PC-9 (cell line): ENCODE data around the gene CENPP. TPM values are rescaled to one million over a fixed set of nuclear protein-coding genes. Genes with fewer than 3 reads are reported as not detected.

Source experiments
- BruUV-seq: library from RNA; stranded (reverse); fragments of 400-500 nt; replicated peaks from 2 replicates; lab custom pipeline; 2021; lab: Mats Ljungman, UMichigan
- CTCF ChIA-PET: fragments of 300-600 bp; sonication (Branson Sonifier 250); formaldehyde crosslinking; loops from one replicate; lab custom pipeline; 2022; ENCODE audit warnings: antibody characterized with exemption; lab: Charles Lee
- POLR2A ChIA-PET: fragments of 300-600 bp; sonication (Branson Sonifier 250); formaldehyde crosslinking; loops from one replicate; lab custom pipeline; 2022; ENCODE audit warnings: antibody characterized with exemption; ENCODE audit not compliant: unreplicated experiment; lab: Charles Lee
- DNase-seq, 2 experiments: peaks; one replicate each; pipeline versions ENCODE4 v3.0.0 to v3.0.0-alpha.2; 2015 to 2022; ENCODE audit warnings: mixed read lengths in 1 of 2
- H2AFZ ChIP-seq: fragments of 200-600 bp; sonication (generic); 2 replicates; pipeline ENCODE4 v1.8.1; 2017; ENCODE audit warnings: antibody characterized with exemption
- H3F3A ChIP-seq: fragments of 200-600 bp; sonication (generic); 2 replicates; pipeline ENCODE4 v1.8.1; 2017; ENCODE audit warnings: antibody characterized with exemption, mild to moderate bottlenecking, low read depth; ENCODE audit not compliant: insufficient read depth
- H3K27ac ChIP-seq: fragments of 200-600 bp; sonication (generic); 2 replicates; pipeline ENCODE4 v1.6.1; 2016; ENCODE audit warnings: mixed run types
- H3K27me3 ChIP-seq: fragments of 200-600 bp; sonication (generic); 2 replicates; pipeline ENCODE4 v1.6.1; 2016; ENCODE audit warnings: low read depth, mixed run types; ENCODE audit not compliant: insufficient read depth
- H3K36me3 ChIP-seq: fragments of 200-600 bp; sonication (generic); 2 replicates; pipeline ENCODE4 v1.6.1; 2016; ENCODE audit warnings: low read depth, mixed run types
- H3K4me1 ChIP-seq: fragments of 200-600 bp; sonication (generic); replicated peaks from 2 replicates; pipeline ENCODE4 v1.6.1; 2016; ENCODE audit warnings: mixed run types; ENCODE audit not compliant: insufficient read depth
- H3K4me2 ChIP-seq: fragments of 200-600 bp; sonication (generic); 2 replicates; pipeline ENCODE4 v1.6.1; 2017; ENCODE audit warnings: mixed run types
- H3K4me3 ChIP-seq: fragments of 200-600 bp; sonication (generic); 2 replicates; pipeline ENCODE4 v1.6.1; 2016; ENCODE audit warnings: mixed run types
- H3K79me2 ChIP-seq: fragments of 200-600 bp; sonication (generic); 2 replicates; pipeline ENCODE4 v1.6.1; 2017; ENCODE audit warnings: low read depth, mixed run types
- H3K9me2 ChIP-seq: fragments of 200-600 bp; sonication (generic); 2 replicates; pipeline ENCODE4 v1.8.1; 2017; ENCODE audit warnings: mild to moderate bottlenecking; ENCODE audit not compliant: insufficient read depth
- H3K9me3 ChIP-seq: fragments of 200-600 bp; sonication (generic); 2 replicates; pipeline ENCODE4 v1.8.1; 2016; ENCODE audit warnings: low read depth; ENCODE audit not compliant: insufficient read depth
- H4K20me1 ChIP-seq: fragments of 200-600 bp; sonication (generic); 2 replicates; pipeline ENCODE4 v1.8.1; 2017; ENCODE audit not compliant: insufficient read depth
- CTCF ChIP-seq: fragments of 200-600 bp; sonication (generic); conservative IDR thresholded peaks from 2 replicates; pipeline ENCODE4 v1.6.1; 2017; ENCODE audit warnings: mixed run types, antibody characterized with exemption, mild to moderate bottlenecking, moderate library complexity
- EZH2 ChIP-seq: fragments of 200-600 bp; sonication (generic); IDR thresholded peaks from 2 replicates; pipeline ENCODE4 v1.8.0; 2017; ENCODE audit warnings: antibody characterized with exemption, low read depth
- intact Hi-C: fragments of 100-400 bp; cut with micrococcal nuclease; formaldehyde crosslinking; loops from one replicate; pipeline ENCODE4 v1.10.0; 2022; ENCODE audit not compliant: unreplicated experiment
- total RNA-seq: library from RNA; stranded (reverse); gene quantifications from 2 replicates; pipeline ENCODE4 v1.2.3, GENCODE V29; 2021

Gene CENPP
- total RNA-seq, 1 experiment from 2014 or later = 10.0 TPM

- H3F3A ChIP-seq = no peaks in the 10 kb centered on the region
- no peak overlapping the region for H3K4me2 ChIP-seq
- TF ChIP-seq CTCF = no peak
- TF ChIP-seq EZH2 = no peak
- no peaks in the 10 kb centered on the region for H3K36me3 ChIP-seq
- no peak for DNase-seq
- CTCF ChIA-PET = no interaction called here
- H3K4me3 ChIP-seq = no peak overlapping the region
- H3K9me3 ChIP-seq = no peaks in the 10 kb centered on the region
- POLR2A ChIA-PET = no interaction called here
- no peaks in the 10 kb centered on the region for H4K20me1 ChIP-seq
- no peak overlapping the region for H3K27ac ChIP-seq
- no peaks in the 10 kb centered on the region for H3K9me2 ChIP-seq
- no TSS peak for BruUV-seq
- H3K27me3 ChIP-seq = no peaks in the 10 kb centered on the region
- H3K4me1 ChIP-seq = no peaks in the 10 kb centered on the region
- H2AFZ ChIP-seq = no peak overlapping the region
- no peaks in the 10 kb centered on the region for H3K79me2 ChIP-seq
- intact Hi-C loops = no loop called here
These were observed 191.3 kb downstream of the CENPP start for GRCh38 chr9:92517046-92517445.

GRCh38 chr9:92518199-92518598, 192.4 kb downstream of the CENPP start:
- intact Hi-C loops = no loop called here
- ChIA-PET POLR2A (no interaction called here), CTCF (no interaction called here)

GRCh38 chr9:92520837-92521236, 195.1 kb downstream of the CENPP start:
- Histone ChIP-seq H3K9me2 (no peaks in the 10 kb centered on the region), H2AFZ (no peak overlapping the region), H3K79me2 (no peaks in the 10 kb centered on the region), H3K4me1 (no peaks in the 10 kb centered on the region), H3K9me3 (no peaks in the 10 kb centered on the region), H3K4me3 (no peak overlapping the region), H3K27ac (no peak overlapping the region), H3K36me3 (no peaks in the 10 kb centered on the region), H3K4me2 (no peak overlapping the region), H3F3A (no peaks in the 10 kb centered on the region), H3K27me3 (no peaks in the 10 kb centered on the region), H4K20me1 (no peaks in the 10 kb centered on the region)
- CTCF ChIA-PET = no interaction called here
- BruUV-seq = no TSS peak
- POLR2A ChIA-PET = no interaction called here
- intact Hi-C loops = no loop called here
- DNase-seq = no peak
- TF ChIP-seq EZH2 = no peak
- TF ChIP-seq CTCF = no peak

More at GRCh38 chr9:92518199-92518598, 192.4 kb downstream of the CENPP start:
- no peaks in the 10 kb centered on the region for H3F3A ChIP-seq
- no peaks in the 10 kb centered on the region for H4K20me1 ChIP-seq
- H3K9me3 ChIP-seq = no peaks in the 10 kb centered on the region
- no peaks in the 10 kb centered on the region for H3K36me3 ChIP-seq
- H2AFZ ChIP-seq = no peak overlapping the region
- no peak overlapping the region for H3K4me3 ChIP-seq
- no peaks in the 10 kb centered on the region for H3K79me2 ChIP-seq
- no peaks in the 10 kb centered on the region for H3K4me1 ChIP-seq
- H3K4me2 ChIP-seq = no peak overlapping the region
- no peaks in the 10 kb centered on the region for H3K27me3 ChIP-seq
- H3K9me2 ChIP-seq = no peaks in the 10 kb centered on the region
- no peak for DNase-seq
- BruUV-seq = no TSS peak
- TF ChIP-seq CTCF (no peak), EZH2 (no peak)
- H3K27ac ChIP-seq = no peak overlapping the region
